GM18868 (cell line): Measurements from ENCODE around the gene SRC.

Experiments used
- ATAC-seq: cut with Tn5 transposase; IDR thresholded peaks from one replicate; pipeline ENCODE4 v1.9.1; 2021; ENCODE audit warnings: mild to moderate bottlenecking, moderate library complexity; ENCODE audit not compliant: unreplicated experiment

Gene SRC

GRCh38 chr20:37349517-37350491 is 3.9 kb downstream of the SRC start:
- no peak for ATAC-seq

- ATAC-seq, result no peak
Measured at GRCh38 chr20:37350649-37351574, 5.0 kb downstream of the SRC start.

GRCh38 chr20:37351689-37352607 is 6.0 kb downstream of the SRC start:
- ATAC-seq, result no peak

- no peak for ATAC-seq
Measured at GRCh38 chr20:37352608-37352980, 6.7 kb downstream of the SRC start.

- ATAC-seq, result no peak
Measured at GRCh38 chr20:37353285-37353849, 7.4 kb downstream of the SRC start.

- no peak for ATAC-seq
Measured at GRCh38 chr20:37354210-37355195, 8.6 kb downstream of the SRC start.

- no peak for ATAC-seq
Measured at GRCh38 chr20:37355252-37356180, 9.6 kb downstream of the SRC start.

- ATAC-seq, result no peak
Measured at GRCh38 chr20:37356387-37356786, 10.4 kb downstream of the SRC start.

GRCh38 chr20:37356961-37357371 is 11.0 kb downstream of the SRC start:
- ATAC-seq, result no peak

GRCh38 chr20:37357481-37358365 is 11.8 kb downstream of the SRC start:
- ATAC-seq, result no peak

GRCh38 chr20:37358366-37359150 is 12.6 kb downstream of the SRC start:
- ATAC-seq, result no peak

- no peak for ATAC-seq
Measured at GRCh38 chr20:37359331-37359730, 13.4 kb downstream of the SRC start.

GRCh38 chr20:37359836-37360235 is 13.9 kb downstream of the SRC start:
- ATAC-seq, result no peak

GRCh38 chr20:37360391-37361115 is 14.6 kb downstream of the SRC start:
- ATAC-seq, result no peak

- ATAC-seq, result no peak
Measured at GRCh38 chr20:37361336-37361735, 15.4 kb downstream of the SRC start.
